CD14-positive monocyte (primary cell): ENCODE data around the gene NSD2. TPM values are rescaled to one million over a fixed set of nuclear protein-coding genes. Genes with fewer than 3 reads are reported as not detected.
A peak's percentile ranks its signal among the peaks of the same experiment; 100 is the strongest.

Experiments
- DNase-seq, 3 donors: peaks; one replicate each; pipeline ENCODE4 v3.0.0-alpha.2; 2011 to 2022
- H2AFZ ChIP-seq: 2 replicates; pipeline ENCODE4 v1.6.0; 2012; ENCODE audit warnings: mild to moderate bottlenecking, low read depth, low read length, inconsistent platforms; ENCODE audit not compliant: insufficient read depth, poor library complexity, severe bottlenecking
- H3K27ac ChIP-seq, 2 donors: 1 replicate in 1 of 2; 2 replicates in 1 of 2; pipeline ENCODE4 v1.5.1; 2012 to 2013; ENCODE audit warnings: low read length in 2 of 2, control low read depth in 1 of 2, inconsistent platforms in 1 of 2, low read depth in 1 of 2, mild to moderate bottlenecking in 1 of 2
- H3K27me3 ChIP-seq, 2 donors: one replicate each; pipeline versions ENCODE4 v1.6.0 to v1.6.1; 2011 to 2013; ENCODE audit warnings: low read length in 2 of 2; ENCODE audit not compliant: control insufficient read depth in 2 of 2, insufficient read depth in 2 of 2
- H3K36me3 ChIP-seq, 2 donors: replicated peaks in 1 of 2; 1 replicate in 1 of 2; 2 replicates in 1 of 2; pipeline versions ENCODE4 v1.5.1 to v1.6.1; 2012 to 2013; ENCODE audit warnings: low read length in 2 of 2, control low read depth in 1 of 2, inconsistent platforms in 1 of 2, mild to moderate bottlenecking in 1 of 2; ENCODE audit not compliant: insufficient read depth in 2 of 2, control insufficient read depth in 1 of 2
- H3K4me1 ChIP-seq, 2 donors: 1 replicate in 1 of 2; 2 replicates in 1 of 2; pipeline versions ENCODE4 v1.5.1 to v1.6.1; 2012 to 2013; ENCODE audit warnings: low read length in 2 of 2, control low read depth in 1 of 2, inconsistent platforms in 1 of 2, mild to moderate bottlenecking in 1 of 2, moderate library complexity in 1 of 2; ENCODE audit not compliant: insufficient read depth in 2 of 2, control insufficient read depth in 1 of 2
- H3K4me2 ChIP-seq: replicated peaks from 2 replicates; pipeline ENCODE3; 2012; ENCODE audit warnings: low read length, moderate library complexity, mild to moderate bottlenecking; ENCODE audit not compliant: poor library complexity, severe bottlenecking; ENCODE audit errors: extremely low read depth
- H3K4me3 ChIP-seq, 3 experiments: fragments of 200-600 bp in 1 of 3; sonication (generic) in 1 of 3; replicated peaks in 1 of 3; 1 replicate in 2 of 3; 2 replicates in 1 of 3; pipeline ENCODE4 v1.5.1; 2011 to 2013; ENCODE audit warnings: low read length in 3 of 3, mild to moderate bottlenecking in 3 of 3, control low read depth in 2 of 3, low read depth in 2 of 3, inconsistent platforms in 1 of 3, moderate library complexity in 1 of 3
- H3K79me2 ChIP-seq: 2 replicates; pipeline ENCODE4 v1.6.0; 2012; ENCODE audit warnings: mild to moderate bottlenecking, control low read depth, inconsistent platforms, low read length, moderate library complexity; ENCODE audit not compliant: insufficient read depth
- H3K9ac ChIP-seq: 2 replicates; pipeline ENCODE4 v1.6.0; 2017; ENCODE audit warnings: low read length, mild to moderate bottlenecking; ENCODE audit not compliant: insufficient read depth, poor library complexity, severe bottlenecking
- H3K9me3 ChIP-seq, 2 donors: replicated peaks in 1 of 2; 1 replicate in 1 of 2; 2 replicates in 1 of 2; pipeline versions ENCODE4 v1.5.1 to v1.6.1; 2012 to 2013; ENCODE audit warnings: low read length in 2 of 2, control low read depth in 1 of 2; ENCODE audit not compliant: control insufficient read depth in 1 of 2, insufficient read depth in 1 of 2
- H4K20me1 ChIP-seq: 2 replicates; pipeline ENCODE4 v1.6.0; 2012; ENCODE audit warnings: mild to moderate bottlenecking, low read length, control low read depth, moderate library complexity; ENCODE audit not compliant: insufficient read depth
- H3K27ac Mint-ChIP-seq, 7 donors: one replicate each; pipeline ENCODE4 v1.8.0; 2020; ENCODE audit warnings: mild to moderate bottlenecking in 7 of 7, mixed read lengths in 7 of 7, moderate library complexity in 6 of 7, inconsistent platforms in 2 of 7
- H3K27me3 Mint-ChIP-seq, 3 donors: one replicate each; pipeline ENCODE4 v1.8.0; 2021 to 2022; ENCODE audit warnings: low read depth in 3 of 3, mild to moderate bottlenecking in 3 of 3, mixed read lengths in 3 of 3, moderate library complexity in 3 of 3, inconsistent platforms in 1 of 3
- H3K36me3 Mint-ChIP-seq, 2 donors: one replicate each; pipeline ENCODE4 v1.8.0; 2020; ENCODE audit warnings: mixed read lengths in 2 of 2, inconsistent platforms in 1 of 2, mild to moderate bottlenecking in 1 of 2
- H3K4me1 Mint-ChIP-seq: one replicate; pipeline ENCODE4 v1.8.0; 2020; ENCODE audit warnings: mild to moderate bottlenecking, mixed read lengths
- H3K4me3 Mint-ChIP-seq, 2 donors: one replicate each; pipeline ENCODE4 v1.8.0; 2020; ENCODE audit warnings: mild to moderate bottlenecking in 2 of 2, mixed read lengths in 2 of 2, moderate library complexity in 1 of 2
- H3K9me3 Mint-ChIP-seq, 7 donors: one replicate each; pipeline ENCODE4 v1.8.0; 2020 to 2022; ENCODE audit warnings: mixed read lengths in 7 of 7, mild to moderate bottlenecking in 6 of 7, moderate library complexity in 6 of 7, inconsistent platforms in 2 of 7
- WGBS: methylation state at CpG from one replicate; pipeline ENCODE4 v1.1.5; 2013; ENCODE audit warnings: missing lambda C conversion rate; ENCODE audit not compliant: insufficient coverage; 5-methylcytosine and 5-hydroxymethylcytosine counted together
- intact Hi-C, 2 donors: fragments of 100-400 bp; cut with micrococcal nuclease; formaldehyde crosslinking; loops; one replicate each; pipeline versions ENCODE4 v1.15.0 to v1.15.1; 2023
- polyA plus RNA-seq, 3 donors: library from polyadenylated mRNA; depleted of rRNA in 1 of 3; unstranded in 2 of 3; stranded (reverse) in 1 of 3; fragments of 300-500 nt in 2 of 3; fragments of >200 nt in 1 of 3; fragmentation: Illumina TruSeq in 2 of 3; gene quantifications; 1 replicate in 2 of 3; 2 replicates in 1 of 3; pipeline ENCODE4 v1.2.3, GENCODE V29; 2012 to 2021
- TF ChIP-seq, protein P1 (sequence below): fragments of 200-600 bp; IDR thresholded peaks from one replicate; pipeline ENCODE4 v1.8.0; 2022; ENCODE audit warnings: antibody characterized with exemption, mild to moderate bottlenecking

The NSD2 gene
- polyA plus RNA-seq, 3 donors: 1.9 to 8.7 (median 2.3) TPM

DNA sequence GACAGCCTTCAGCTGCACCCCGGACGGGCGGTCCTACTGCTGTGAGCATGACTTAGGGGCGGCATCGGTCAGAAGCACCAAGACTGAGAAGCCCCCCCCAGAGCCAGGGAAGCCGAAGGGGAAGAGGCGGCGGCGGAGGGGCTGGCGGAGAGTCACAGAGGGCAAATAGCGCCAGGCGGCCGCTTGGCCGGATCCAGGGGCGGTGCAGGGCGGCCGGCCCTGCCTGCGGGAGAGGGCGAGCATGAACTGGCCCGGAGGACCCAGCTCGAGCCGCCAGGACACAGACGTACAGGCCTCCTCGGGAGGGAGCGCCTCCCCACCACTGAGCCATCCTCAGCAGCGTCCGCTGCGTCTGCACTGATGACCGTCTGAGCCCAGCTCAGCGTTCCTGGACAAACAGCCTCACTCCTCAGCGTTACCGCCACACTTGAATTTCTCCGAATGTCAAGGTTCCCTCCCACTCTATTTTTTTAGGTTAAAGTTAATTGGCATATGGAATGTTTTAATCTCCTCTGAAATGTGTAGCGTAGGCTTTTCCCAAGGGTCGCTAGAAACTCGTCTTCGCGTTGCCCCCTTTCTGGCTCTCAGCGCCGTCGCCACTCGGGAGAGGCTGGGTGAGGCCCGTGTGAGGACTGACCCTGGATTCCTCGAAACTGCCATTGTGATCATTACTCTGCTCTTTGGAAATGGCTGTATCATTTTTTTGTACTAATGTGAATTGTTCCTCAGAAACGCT lies 107.7 kb downstream of the NSD2 start:
- Mint-ChIP-seq H3K9me3 (peaks cover 0 to 3% (median 0%) of the 10 kb centered on the region in 7 donors), H3K4me3 (no peak overlapping the region), H3K36me3 (peaks cover 81 to 98% of the 10 kb centered on the region in 2 donors), H3K27me3 (peaks cover 0 to 2% (median 0%) of the 10 kb centered on the region in 3 donors), H3K27ac (peak overlapping the region in 4 of 7 donors; percentile 2 to 47 (median 21)), H3K4me1 (no peaks in the 10 kb centered on the region)
- Histone ChIP-seq H3K27me3 (no peaks in the 10 kb centered on the region), H3K36me3 (peaks cover 79 to 100% of the 10 kb centered on the region in 2 donors), H3K9me3 (no peaks in the 10 kb centered on the region), H3K4me3 (no peak overlapping the region), H3K4me1 (no peaks in the 10 kb centered on the region), H3K9ac (no peak overlapping the region), H3K79me2 (no peaks in the 10 kb centered on the region), H3K4me2 (no peak overlapping the region), H3K27ac (no peak overlapping the region), H4K20me1 (no peaks in the 10 kb centered on the region), H2AFZ (no peak overlapping the region)
- WGBS: 97% methylated on average over 41 of the region's 45 CpGs
- intact Hi-C loops: no loop called here
- TF ChIP-seq, protein P1, sequence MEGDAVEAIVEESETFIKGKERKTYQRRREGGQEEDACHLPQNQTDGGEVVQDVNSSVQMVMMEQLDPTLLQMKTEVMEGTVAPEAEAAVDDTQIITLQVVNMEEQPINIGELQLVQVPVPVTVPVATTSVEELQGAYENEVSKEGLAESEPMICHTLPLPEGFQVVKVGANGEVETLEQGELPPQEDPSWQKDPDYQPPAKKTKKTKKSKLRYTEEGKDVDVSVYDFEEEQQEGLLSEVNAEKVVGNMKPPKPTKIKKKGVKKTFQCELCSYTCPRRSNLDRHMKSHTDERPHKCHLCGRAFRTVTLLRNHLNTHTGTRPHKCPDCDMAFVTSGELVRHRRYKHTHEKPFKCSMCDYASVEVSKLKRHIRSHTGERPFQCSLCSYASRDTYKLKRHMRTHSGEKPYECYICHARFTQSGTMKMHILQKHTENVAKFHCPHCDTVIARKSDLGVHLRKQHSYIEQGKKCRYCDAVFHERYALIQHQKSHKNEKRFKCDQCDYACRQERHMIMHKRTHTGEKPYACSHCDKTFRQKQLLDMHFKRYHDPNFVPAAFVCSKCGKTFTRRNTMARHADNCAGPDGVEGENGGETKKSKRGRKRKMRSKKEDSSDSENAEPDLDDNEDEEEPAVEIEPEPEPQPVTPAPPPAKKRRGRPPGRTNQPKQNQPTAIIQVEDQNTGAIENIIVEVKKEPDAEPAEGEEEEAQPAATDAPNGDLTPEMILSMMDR: no peak
- no peak for DNase-seq

DNA sequence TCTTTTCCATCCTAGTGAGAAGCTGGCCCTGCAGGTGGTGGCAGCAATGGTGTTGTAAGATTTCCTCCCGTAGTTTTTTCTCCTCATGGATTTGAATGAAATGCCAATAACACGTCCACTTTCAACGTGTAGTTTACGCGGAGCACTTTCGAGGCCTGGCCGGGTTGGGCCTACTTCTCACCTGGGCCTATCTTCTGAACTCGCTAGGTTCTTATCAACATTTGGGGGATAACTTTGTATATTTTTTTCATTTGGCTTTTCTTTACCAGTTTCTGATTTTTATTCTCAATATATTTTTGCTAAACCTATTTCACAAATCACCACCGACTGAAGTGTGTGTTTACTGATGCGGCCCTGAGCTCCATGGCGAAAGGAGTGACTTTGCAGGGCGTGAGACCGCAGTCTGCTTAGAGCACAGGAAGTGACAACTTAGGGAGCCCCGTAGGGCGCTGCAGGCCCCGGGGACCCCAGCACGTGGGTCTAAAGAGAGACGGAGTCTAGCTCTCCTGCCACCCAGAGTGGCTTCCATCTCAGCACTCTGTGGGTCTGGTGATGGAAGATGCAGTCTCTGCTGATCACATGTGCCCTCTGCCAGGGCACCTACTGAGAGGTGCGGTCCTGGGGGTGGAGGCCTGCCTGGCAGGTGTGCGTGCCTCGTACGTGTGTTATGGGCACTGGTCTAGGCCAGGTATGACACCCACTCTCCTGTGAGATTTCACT lies 108.4 kb downstream of the NSD2 start:
- no peak for DNase-seq
- Histone ChIP-seq H3K36me3 (peaks cover 85 to 100% of the 10 kb centered on the region in 2 donors), H3K27ac (no peak overlapping the region)

More for the DNA sequence above, 108.4 kb downstream of the NSD2 start:
- H4K20me1 ChIP-seq: no peaks in the 10 kb centered on the region
- H3K4me2 ChIP-seq: no peak overlapping the region
- H3K27me3 Mint-ChIP-seq: no peaks in the 10 kb centered on the region
- H3K4me1 ChIP-seq: no peaks in the 10 kb centered on the region
- no peaks in the 10 kb centered on the region for H3K79me2 ChIP-seq
- peaks cover 0 to 3% (median 0%) of the 10 kb centered on the region in 7 donors for H3K9me3 Mint-ChIP-seq
- H2AFZ ChIP-seq: no peak overlapping the region
- H3K36me3 Mint-ChIP-seq: peaks cover 85 to 98% of the 10 kb centered on the region in 2 donors
- intact Hi-C loops: no loop called here
- 90% methylated on average over 16 of the region's 22 CpGs for WGBS
- TF ChIP-seq, protein P1: no peak
- H3K4me1 Mint-ChIP-seq: no peaks in the 10 kb centered on the region
- no peak overlapping the region for H3K9ac ChIP-seq
- H3K4me3 ChIP-seq: no peak overlapping the region
- no peaks in the 10 kb centered on the region for H3K27me3 ChIP-seq
- H3K4me3 Mint-ChIP-seq: no peak overlapping the region
- peak overlapping the region in 4 of 7 donors; percentile 23 to 57 (median 27) for H3K27ac Mint-ChIP-seq
- no peaks in the 10 kb centered on the region for H3K9me3 ChIP-seq
